Effector memory CD4-positive, alpha-beta T cell (primary cell): Measurements from ENCODE around the gene DIP2B.

Source experiments
- DNase-seq, 3 donors: peaks; one replicate each; pipeline ENCODE4 v3.0.0-alpha.2; 2020
- H3K27ac ChIP-seq: 2 replicates; pipeline ENCODE4 v1.7.0; 2013; ENCODE audit warnings: mild to moderate bottlenecking, low read length, moderate library complexity; ENCODE audit not compliant: insufficient read depth, poor library complexity, severe bottlenecking
- H3K27me3 ChIP-seq: replicated peaks from 2 replicates; pipeline ENCODE4 v1.7.0; 2013; ENCODE audit warnings: mild to moderate bottlenecking, low read length; ENCODE audit not compliant: insufficient read depth, control insufficient read depth, poor library complexity, severe bottlenecking
- H3K36me3 ChIP-seq: 2 replicates; pipeline ENCODE4 v1.7.0; 2013; ENCODE audit warnings: mild to moderate bottlenecking, low read length, moderate library complexity; ENCODE audit not compliant: control insufficient read depth, insufficient read depth
- H3K4me1 ChIP-seq: 2 replicates; pipeline ENCODE4 v1.7.0; 2013; ENCODE audit warnings: low read length, mild to moderate bottlenecking; ENCODE audit not compliant: control insufficient read depth, insufficient read depth, poor library complexity, severe bottlenecking
- H3K4me3 ChIP-seq: 2 replicates; pipeline ENCODE4 v1.7.0; 2013; ENCODE audit warnings: low read length, low read depth, mild to moderate bottlenecking; ENCODE audit not compliant: insufficient read depth, poor library complexity, severe bottlenecking
- H3K9me3 ChIP-seq: 2 replicates; pipeline ENCODE4 v1.7.0; 2013; ENCODE audit warnings: mild to moderate bottlenecking, low read length, moderate library complexity; ENCODE audit not compliant: control insufficient read depth

The DIP2B gene

DNA sequence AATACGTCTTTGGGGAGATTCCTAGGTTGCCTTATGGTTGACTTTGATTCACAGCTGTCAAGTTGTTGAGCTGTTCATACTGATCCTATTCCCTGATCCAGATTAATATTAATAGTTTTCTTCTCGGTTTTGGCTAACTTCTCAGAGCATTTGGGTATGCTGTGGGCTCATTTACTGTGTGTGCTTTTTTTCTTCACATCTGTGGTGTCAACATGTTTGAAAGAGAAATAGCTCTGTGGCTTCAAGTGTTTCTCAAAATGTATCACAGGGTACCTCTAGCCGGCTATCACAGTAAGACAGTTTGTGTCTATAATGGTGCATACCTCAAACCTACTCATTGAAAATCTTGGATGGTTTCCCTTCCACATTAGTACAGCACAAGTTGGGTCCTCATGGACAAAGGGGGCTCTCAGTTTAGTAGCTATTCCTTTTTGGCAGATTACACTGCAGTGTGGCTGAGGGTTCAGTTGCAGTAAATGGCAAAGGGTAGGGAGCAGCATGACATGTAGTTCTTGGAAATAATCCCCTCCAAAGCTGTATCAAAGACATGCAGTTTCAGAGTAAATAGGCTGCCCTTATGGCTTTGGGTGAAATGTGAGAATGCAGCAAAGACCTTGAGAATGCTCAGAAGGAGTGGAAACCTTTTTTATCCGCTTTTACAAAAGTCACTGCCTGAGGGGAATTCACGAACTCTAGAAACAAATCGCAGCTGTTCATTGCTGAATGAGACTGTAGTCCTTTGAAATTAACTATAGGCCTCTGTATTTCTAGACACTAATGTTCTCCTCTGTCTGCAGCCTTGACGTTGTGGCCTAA, 156.7 kb downstream of the DIP2B start:
- Histone ChIP-seq H3K4me1 (no peaks in the 10 kb centered on the region), H3K27me3 (no peaks in the 10 kb centered on the region), H3K27ac (no peak overlapping the region), H3K9me3 (no peaks in the 10 kb centered on the region), H3K36me3 (peaks cover 9% of the 10 kb centered on the region), H3K4me3 (no peak overlapping the region)
- DNase-seq = no peak

DNA sequence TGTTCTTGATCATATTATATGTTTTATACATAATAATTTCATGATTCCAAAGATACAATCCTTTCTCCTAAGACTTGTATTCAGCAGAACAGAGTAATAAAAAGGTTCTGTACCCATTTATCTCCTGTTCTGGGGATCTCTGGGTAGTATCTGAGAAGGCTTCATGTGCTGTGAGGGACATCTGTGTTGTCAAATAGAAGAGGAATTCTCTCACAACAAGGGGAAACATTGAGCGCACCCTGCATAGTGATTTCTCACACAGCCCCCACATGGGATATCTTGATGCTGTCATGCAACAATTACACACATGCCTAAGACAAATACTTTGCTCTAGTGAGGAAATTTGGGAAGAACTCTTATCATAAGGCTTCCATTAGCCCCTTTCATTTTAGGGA, 157.3 kb downstream of the DIP2B start:
- Histone ChIP-seq H3K4me1 (no peaks in the 10 kb centered on the region), H3K9me3 (no peaks in the 10 kb centered on the region), H3K36me3 (peaks cover 9% of the 10 kb centered on the region), H3K27ac (no peak overlapping the region), H3K4me3 (no peak overlapping the region), H3K27me3 (no peaks in the 10 kb centered on the region)
- no peak for DNase-seq

DNA sequence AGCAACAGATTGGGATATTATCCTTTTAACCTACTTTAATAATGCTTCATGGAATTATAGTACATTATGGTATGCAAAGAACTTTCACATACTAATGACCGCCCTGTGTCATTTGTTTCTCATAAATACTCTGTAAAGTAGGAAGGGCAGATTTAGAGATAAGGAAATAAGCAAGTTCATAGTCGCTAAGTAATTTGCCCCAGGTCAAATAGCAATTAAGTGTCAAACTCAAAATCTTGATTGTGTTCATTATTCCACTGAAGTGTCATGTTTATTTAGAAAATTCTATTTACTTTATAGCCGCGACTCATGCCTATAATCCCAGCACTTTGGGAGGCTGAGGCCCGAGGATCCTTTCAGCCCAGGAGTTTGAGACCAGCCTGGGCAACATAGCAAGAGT, 160.4 kb downstream of the DIP2B start:
- Histone ChIP-seq H3K4me3 (no peak overlapping the region), H3K4me1 (no peaks in the 10 kb centered on the region), H3K27me3 (no peaks in the 10 kb centered on the region), H3K9me3 (no peaks in the 10 kb centered on the region), H3K36me3 (peaks cover 8% of the 10 kb centered on the region), H3K27ac (no peak overlapping the region)
- DNase-seq = no peak

DNA sequence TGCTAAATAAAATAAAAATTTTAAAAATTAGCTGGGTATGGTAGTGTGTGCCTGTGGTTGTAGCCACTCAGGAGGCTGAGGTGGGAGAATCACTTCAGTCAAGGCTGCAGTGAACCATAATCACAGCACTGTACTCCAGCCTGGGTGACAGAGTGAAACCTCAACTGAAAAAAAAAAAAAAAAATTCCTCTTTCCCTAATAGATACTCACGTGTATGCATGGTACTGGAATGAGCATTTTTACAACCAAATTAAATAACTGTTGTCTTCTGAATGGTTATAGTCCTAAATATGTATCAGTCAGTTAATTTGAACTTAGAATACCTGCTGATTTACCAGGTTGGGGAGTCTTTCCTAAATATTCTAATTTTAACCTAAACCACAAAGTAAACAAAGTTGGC, 160.8 kb downstream of the DIP2B start:
- H3K36me3 ChIP-seq = peaks cover 4% of the 10 kb centered on the region
- H3K4me1 ChIP-seq = no peaks in the 10 kb centered on the region
- DNase-seq = no peak
- H3K9me3 ChIP-seq = no peaks in the 10 kb centered on the region
- H3K27ac ChIP-seq = no peak overlapping the region
- no peaks in the 10 kb centered on the region for H3K27me3 ChIP-seq
- no peak overlapping the region for H3K4me3 ChIP-seq

DNA sequence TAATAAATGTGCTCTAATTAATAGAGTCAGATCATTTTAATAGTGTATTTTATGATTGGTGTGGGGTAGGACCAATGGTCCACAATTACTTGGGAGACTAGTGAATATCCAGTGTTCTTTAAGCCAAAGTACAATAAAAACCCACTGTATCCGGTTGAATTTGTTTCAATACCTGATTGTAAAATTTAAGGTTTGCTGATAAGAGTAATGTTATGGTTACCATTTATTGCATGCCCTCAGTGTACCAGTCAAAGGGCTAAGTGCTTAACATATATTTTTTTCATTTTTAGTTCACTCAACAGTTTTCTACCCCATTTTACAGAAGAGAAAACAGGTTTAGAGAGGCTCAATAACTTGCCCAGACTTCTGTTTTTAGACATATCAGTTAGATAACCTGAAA, 161.2 kb downstream of the DIP2B start:
- Histone ChIP-seq H3K27me3 (no peaks in the 10 kb centered on the region), H3K27ac (no peak overlapping the region), H3K4me1 (no peaks in the 10 kb centered on the region), H3K4me3 (no peak overlapping the region), H3K36me3 (no peaks in the 10 kb centered on the region), H3K9me3 (no peaks in the 10 kb centered on the region)
- no peak for DNase-seq

DNA sequence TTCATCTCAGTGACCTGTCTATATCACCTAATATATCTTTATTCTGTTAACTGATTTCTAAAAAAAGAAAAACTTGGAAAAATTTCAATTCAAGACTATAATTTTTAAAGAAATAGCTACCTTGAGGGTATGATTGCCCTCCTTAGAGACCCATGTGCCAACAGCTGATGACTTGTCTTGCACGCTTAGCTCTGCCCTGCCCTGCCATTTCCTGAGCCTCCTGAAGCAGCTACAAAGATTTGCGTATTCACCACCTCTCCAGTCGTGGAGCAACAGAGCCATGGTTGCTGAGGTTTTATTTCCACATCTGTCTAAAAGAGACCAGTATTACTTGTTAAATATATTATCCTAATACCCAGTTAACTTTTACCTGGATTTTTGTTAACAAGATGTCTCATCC, 167.4 kb downstream of the DIP2B start:
- peaks cover 33% of the 10 kb centered on the region for H3K36me3 ChIP-seq
- H3K4me3 ChIP-seq = no peak overlapping the region
- H3K4me1 ChIP-seq = no peaks in the 10 kb centered on the region
- H3K27ac ChIP-seq = no peak overlapping the region
- no peaks in the 10 kb centered on the region for H3K9me3 ChIP-seq
- DNase-seq = no peak
- H3K27me3 ChIP-seq = no peaks in the 10 kb centered on the region

DNA sequence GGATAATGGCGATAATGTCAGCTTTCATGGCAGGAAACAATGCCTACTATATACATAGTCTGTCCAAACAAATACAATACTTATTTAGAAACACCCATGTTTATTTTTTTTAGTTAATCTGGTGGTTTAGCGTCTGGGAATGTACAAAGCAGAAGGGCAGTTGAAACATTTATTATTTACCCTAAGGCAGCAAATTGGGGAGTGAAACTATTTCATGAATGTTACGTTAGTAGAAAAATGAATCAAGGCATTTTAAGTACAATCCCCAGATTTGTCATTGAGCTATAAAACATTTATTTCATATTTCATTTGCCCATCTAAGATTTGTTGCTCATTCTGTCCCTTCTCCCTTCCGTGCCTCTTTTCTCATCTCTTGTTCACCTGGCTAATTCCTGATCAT, 172.0 kb downstream of the DIP2B start:
- H3K27me3 ChIP-seq = no peaks in the 10 kb centered on the region
- H3K4me1 ChIP-seq = no peaks in the 10 kb centered on the region
- no peaks in the 10 kb centered on the region for H3K9me3 ChIP-seq
- no peak overlapping the region for H3K27ac ChIP-seq
- DNase-seq = no peak
- no peak overlapping the region for H3K4me3 ChIP-seq
- peaks cover 40% of the 10 kb centered on the region for H3K36me3 ChIP-seq

DNA sequence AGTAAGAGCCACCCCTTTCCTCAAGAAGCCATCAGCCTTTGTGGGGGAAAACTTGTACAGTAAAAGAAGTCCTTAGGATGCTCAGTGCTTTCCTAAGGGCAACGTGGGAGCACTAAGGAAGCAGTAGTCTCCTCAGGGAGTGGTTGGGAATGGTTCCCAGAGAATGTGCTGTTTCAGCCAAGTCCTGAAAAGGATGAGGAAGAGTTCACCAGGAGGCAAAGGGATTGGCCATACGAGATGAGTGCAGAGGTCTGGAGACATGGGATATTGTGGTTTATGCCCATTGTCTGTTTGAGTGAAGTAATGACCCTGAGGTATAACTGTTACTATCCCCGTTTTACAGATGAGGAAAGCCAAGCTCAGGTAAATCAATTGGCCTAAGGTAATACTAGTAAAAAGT, 173.1 kb downstream of the DIP2B start:
- no peak for DNase-seq
- no peaks in the 10 kb centered on the region for H3K4me1 ChIP-seq
- no peaks in the 10 kb centered on the region for H3K9me3 ChIP-seq
- peaks cover 43% of the 10 kb centered on the region for H3K36me3 ChIP-seq
- H3K27me3 ChIP-seq = no peaks in the 10 kb centered on the region
- no peak overlapping the region for H3K4me3 ChIP-seq
- no peak overlapping the region for H3K27ac ChIP-seq

DNA sequence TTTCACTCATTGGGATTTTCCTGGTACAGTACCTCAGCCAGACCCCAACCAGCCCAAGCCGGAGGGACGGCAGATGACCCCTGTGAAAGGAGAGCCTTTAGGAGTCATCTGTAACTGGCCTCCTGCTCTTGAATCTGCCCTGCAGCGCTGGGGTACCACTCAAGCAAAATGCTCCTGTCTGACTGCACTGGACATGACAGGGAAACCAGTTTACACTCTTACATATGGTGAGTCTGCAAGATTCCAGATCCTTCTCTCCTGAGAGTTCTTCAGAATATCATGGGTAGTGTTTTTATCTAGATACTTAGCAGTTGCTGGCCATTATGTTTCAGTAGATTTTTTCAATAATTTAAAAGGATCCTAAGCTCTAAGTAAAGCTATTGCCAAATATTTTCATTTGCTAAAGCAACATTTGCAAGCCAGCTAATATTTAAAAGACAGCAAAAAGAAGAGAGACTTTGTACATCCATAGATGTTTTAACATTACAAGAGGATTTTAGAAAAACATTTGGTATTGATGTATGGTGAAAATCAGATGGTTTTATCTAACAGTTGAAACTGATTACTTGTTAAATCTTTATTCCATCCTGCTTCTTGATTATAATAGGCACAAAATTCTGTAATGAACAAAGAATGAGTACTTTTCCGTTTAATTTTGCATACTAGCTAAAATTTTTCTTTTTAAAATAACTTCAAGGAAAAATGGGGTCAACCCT, 174.0 kb downstream of the DIP2B start:
- H3K4me3 ChIP-seq = no peak overlapping the region
- H3K36me3 ChIP-seq = peaks cover 44% of the 10 kb centered on the region
- H3K27ac ChIP-seq = no peak overlapping the region
- no peaks in the 10 kb centered on the region for H3K27me3 ChIP-seq
- H3K9me3 ChIP-seq = no peaks in the 10 kb centered on the region
- DNase-seq = no peak
- H3K4me1 ChIP-seq = no peaks in the 10 kb centered on the region

DNA sequence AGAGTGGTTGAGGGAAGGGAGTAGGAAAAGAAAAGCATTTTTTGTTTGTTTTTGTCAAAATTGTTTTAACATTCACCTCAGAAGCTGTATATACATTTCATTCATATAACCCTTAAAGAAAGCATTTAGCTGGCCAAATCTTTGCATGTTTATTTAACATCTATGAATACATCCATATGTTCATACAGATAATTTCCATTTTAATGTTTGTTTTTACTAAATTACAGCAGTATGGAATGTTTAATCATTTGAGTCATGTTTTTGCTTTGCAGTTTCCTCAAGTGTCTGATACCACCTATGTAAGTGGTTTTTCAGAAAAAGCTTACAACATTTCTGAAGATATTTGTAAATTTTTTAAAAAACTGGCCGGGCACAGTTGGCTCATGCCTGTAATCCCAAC, 174.8 kb downstream of the DIP2B start:
- DNase-seq = no peak
- peaks cover 43% of the 10 kb centered on the region for H3K36me3 ChIP-seq
- H3K4me3 ChIP-seq = no peak overlapping the region
- H3K27ac ChIP-seq = no peak overlapping the region
- no peaks in the 10 kb centered on the region for H3K27me3 ChIP-seq
- H3K4me1 ChIP-seq = no peaks in the 10 kb centered on the region
- H3K9me3 ChIP-seq = no peaks in the 10 kb centered on the region
